Neutrophil (primary cell): ENCODE data around the gene JTB.

ENCODE experiments used
- H3K27ac ChIP-seq: fragments of 200-600 bp; sonication (generic); 2 replicates; pipeline ENCODE4 v1.5.1; 2016; ENCODE audit warnings: mild to moderate bottlenecking, moderate library complexity
- H3K27me3 ChIP-seq: fragments of 200-600 bp; sonication (generic); 2 replicates; pipeline ENCODE4 v1.6.0; 2016; ENCODE audit warnings: mild to moderate bottlenecking
- H3K36me3 ChIP-seq: fragments of 200-600 bp; sonication (generic); 2 replicates; pipeline ENCODE4 v1.5.1; 2017
- H3K4me1 ChIP-seq, 2 experiments: fragments of 200-600 bp in 1 of 2; sonication (generic) in 1 of 2; 1 replicate in 1 of 2; 2 replicates in 1 of 2; pipeline versions ENCODE4 v1.5.1 to v1.6.1; 2013 to 2016; ENCODE audit warnings: low read depth in 1 of 2, low read length in 1 of 2, mild to moderate bottlenecking in 1 of 2, moderate library complexity in 1 of 2; ENCODE audit not compliant: control insufficient read depth in 1 of 2, insufficient read depth in 1 of 2
- H3K4me3 ChIP-seq, 2 experiments: fragments of 200-600 bp in 1 of 2; sonication (generic) in 1 of 2; 1 replicate in 1 of 2; 2 replicates in 1 of 2; pipeline ENCODE4 v1.5.1; 2013 to 2016; ENCODE audit warnings: low read depth in 1 of 2, low read length in 1 of 2, mild to moderate bottlenecking in 1 of 2, moderate library complexity in 1 of 2
- H3K9me3 ChIP-seq: fragments of 200-600 bp; sonication (generic); 2 replicates; pipeline ENCODE4 v1.5.1; 2016
- TF ChIP-seq, protein P1 (sequence below): fragments of 200-600 bp; sonication (generic); IDR thresholded peaks from 2 replicates; pipeline ENCODE4 v1.5.1; 2016; ENCODE audit warnings: antibody characterized with exemption

Gene JTB

DNA sequence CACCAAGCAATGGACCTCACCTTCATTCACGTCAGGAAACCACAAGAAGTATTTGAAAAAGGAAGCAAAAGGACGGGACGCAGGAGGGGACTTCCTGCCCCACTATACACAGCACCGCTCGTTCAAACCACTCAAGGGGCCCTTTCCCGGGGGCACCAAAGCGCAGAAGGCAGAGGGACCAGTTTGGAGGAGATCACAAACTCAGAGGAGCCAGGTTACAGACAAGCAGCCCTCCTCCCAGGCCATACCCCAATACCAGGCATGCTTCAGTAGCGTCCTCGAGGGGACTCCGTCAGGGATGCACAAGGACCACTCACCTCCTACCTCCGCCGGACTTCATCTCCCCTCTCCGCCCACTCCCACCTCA is 19.7 kb downstream of the JTB start:
- peaks cover 35 to 48% of the 10 kb centered on the region in 2 experiments for H3K4me1 ChIP-seq
- peak overlapping the region; percentile 90 to 99 for H3K4me3 ChIP-seq
- TF ChIP-seq, protein P1, sequence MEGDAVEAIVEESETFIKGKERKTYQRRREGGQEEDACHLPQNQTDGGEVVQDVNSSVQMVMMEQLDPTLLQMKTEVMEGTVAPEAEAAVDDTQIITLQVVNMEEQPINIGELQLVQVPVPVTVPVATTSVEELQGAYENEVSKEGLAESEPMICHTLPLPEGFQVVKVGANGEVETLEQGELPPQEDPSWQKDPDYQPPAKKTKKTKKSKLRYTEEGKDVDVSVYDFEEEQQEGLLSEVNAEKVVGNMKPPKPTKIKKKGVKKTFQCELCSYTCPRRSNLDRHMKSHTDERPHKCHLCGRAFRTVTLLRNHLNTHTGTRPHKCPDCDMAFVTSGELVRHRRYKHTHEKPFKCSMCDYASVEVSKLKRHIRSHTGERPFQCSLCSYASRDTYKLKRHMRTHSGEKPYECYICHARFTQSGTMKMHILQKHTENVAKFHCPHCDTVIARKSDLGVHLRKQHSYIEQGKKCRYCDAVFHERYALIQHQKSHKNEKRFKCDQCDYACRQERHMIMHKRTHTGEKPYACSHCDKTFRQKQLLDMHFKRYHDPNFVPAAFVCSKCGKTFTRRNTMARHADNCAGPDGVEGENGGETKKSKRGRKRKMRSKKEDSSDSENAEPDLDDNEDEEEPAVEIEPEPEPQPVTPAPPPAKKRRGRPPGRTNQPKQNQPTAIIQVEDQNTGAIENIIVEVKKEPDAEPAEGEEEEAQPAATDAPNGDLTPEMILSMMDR = no peak

GRCh38 chr1:153956997-153957715 is 20.3 kb downstream of the JTB start:
- H3K4me1 ChIP-seq = peaks cover 30 to 42% of the 10 kb centered on the region in 2 experiments
- TF ChIP-seq, protein P1 = no peak

More for the DNA sequence above, 19.7 kb downstream of the JTB start:
- Histone ChIP-seq H3K9me3 (no peaks in the 10 kb centered on the region), H3K27me3 (no peaks in the 10 kb centered on the region), H3K27ac (peak overlapping the region; percentile 98), H3K36me3 (peaks cover 28% of the 10 kb centered on the region)

GRCh38 chr1:153954826-153955225 is 22.6 kb downstream of the JTB start:
- TF ChIP-seq, protein P1 = no peak
- no peaks in the 10 kb centered on the region for H3K27me3 ChIP-seq
- peaks cover 23 to 30% of the 10 kb centered on the region in 2 experiments for H3K4me1 ChIP-seq
- no peaks in the 10 kb centered on the region for H3K9me3 ChIP-seq
- peaks cover 49% of the 10 kb centered on the region for H3K36me3 ChIP-seq
- H3K4me3 ChIP-seq = no peak overlapping the region
- no peak overlapping the region for H3K27ac ChIP-seq

More at GRCh38 chr1:153956997-153957715, 20.3 kb downstream of the JTB start:
- Histone ChIP-seq H3K4me3 (peak overlapping the region; percentile 90 to 99), H3K27me3 (no peaks in the 10 kb centered on the region), H3K9me3 (no peaks in the 10 kb centered on the region), H3K27ac (peak overlapping the region; percentile 98), H3K36me3 (peaks cover 34% of the 10 kb centered on the region)

- Histone ChIP-seq H3K4me1 (peaks cover 23 to 26% of the 10 kb centered on the region in 2 experiments), H3K27me3 (no peaks in the 10 kb centered on the region), H3K4me3 (no peak overlapping the region), H3K36me3 (peaks cover 58% of the 10 kb centered on the region), H3K27ac (no peak overlapping the region), H3K9me3 (no peaks in the 10 kb centered on the region)
- TF ChIP-seq, protein P1 = no peak
These were observed 23.6 kb downstream of the JTB start for GRCh38 chr1:153953859-153954365.

GRCh38 chr1:153951801-153952200 is 25.7 kb downstream of the JTB start:
- H3K36me3 ChIP-seq = peaks cover 79% of the 10 kb centered on the region
- H3K9me3 ChIP-seq = no peaks in the 10 kb centered on the region
- no peak overlapping the region for H3K4me3 ChIP-seq
- H3K27ac ChIP-seq = no peak overlapping the region
- TF ChIP-seq, protein P1 = no peak
- no peaks in the 10 kb centered on the region for H3K27me3 ChIP-seq
- H3K4me1 ChIP-seq = peaks cover 23 to 26% of the 10 kb centered on the region in 2 experiments
